Measurements from ENCODE around the gene KLHDC4. TPM values are rescaled to one million over a fixed set of nuclear protein-coding genes. Genes with fewer than 3 reads are reported as not detected.

The KLHDC4 gene
- total and polyA plus RNA-seq, 9 of the 15 experiments (the other 6 are each of a cell fraction or from before 2014, with no cell fraction given) = 1.3 to 68.1 (median 32.8) TPM

GRCh38 chr16:87736008-87736382, 29.8 kb downstream of the KLHDC4 start:
- no peak overlapping the region for H2AFZ ChIP-seq (ENCODE audit: low read depth, low read length)
- peaks cover 0 to 9% of the 10 kb centered on the region in 2 experiments; a peak in 2 of 5 replicates for H3K4me1 ChIP-seq (replicated peaks in 1 of 2; ENCODE audit: control insufficient read depth in 2 of 2, insufficient read depth in 2 of 2, low read length in 2 of 2)
- H3K4me3 ChIP-seq = no peak overlapping the region
- in situ Hi-C loops (cut with MboI) (no loop called here), intact Hi-C loops (cut with micrococcal nuclease) (no loop called here)
- BruUV-seq (replicated peaks) = no TSS peak
- no peak for DNase-seq (ENCODE audit: extremely low read depth in 1 of 4, low spot score in 3 of 4)
- WGBS (ENCODE audit: insufficient coverage, low coverage, missing lambda C conversion rate) = 90% methylated on average over 12 of the region's 12 CpGs
- FAIRE-seq = no peak
- H3K27ac ChIP-seq (ENCODE audit: extremely low read depth, low read depth, low read length) = no peak overlapping the region
- ATAC-seq = no peak
- no peak for TF ChIP-seq NFXL1 (CRISPR knock-in tag; IDR thresholded peaks at IDR 0.05)
- TF ChIP-seq ETS1 (conservative IDR thresholded peaks at IDR 0.05; ENCODE audit: control insufficient read depth, low read depth, low read length) = no peak
- TF ChIP-seq SIX5 (IDR thresholded peaks at IDR 0.05; ENCODE audit: borderline replicate concordance in 1 of 2, insufficient read depth in 1 of 2, low read depth in 1 of 2, low read length in 2 of 2) = no peak
- TF ChIP-seq ZNF696 (CRISPR knock-in tag; conservative IDR thresholded peaks at IDR 0.05) = no peak
- TF ChIP-seq KAT8 (IDR thresholded peaks at IDR 0.05; ENCODE audit: low read depth) = no peak
- no peaks in the 10 kb centered on the region for H3K9me3 ChIP-seq (replicated peaks; ENCODE audit: control insufficient read depth, insufficient read depth, low read depth, low read length)
- peaks cover 2% of the 10 kb centered on the region for H3K9me1 ChIP-seq (ENCODE audit: control insufficient read depth, insufficient read depth, low read length)
- H3K36me3 ChIP-seq (ENCODE audit: control insufficient read depth, insufficient read depth, low read length) = peaks cover 50% of the 10 kb centered on the region
- H3K27me3 ChIP-seq (ENCODE audit: control insufficient read depth in 2 of 2, insufficient read depth in 2 of 2, low read length in 2 of 2) = no peaks in the 10 kb centered on the region
- ChIA-PET CTCF (ENCODE audit: low intra/inter-chr PET ratio) (no interaction called here), POLR2A (no interaction called here)
- H4K20me1 ChIP-seq (replicated peaks; ENCODE audit: control insufficient read depth, insufficient read depth, low read length) = peaks cover 11% of the 10 kb centered on the region
- no peak overlapping the region; a peak in 1 of 4 replicates for H3K9ac ChIP-seq (ENCODE audit: insufficient read depth in 1 of 2, low read depth in 2 of 2, low read length in 2 of 2)
- no peak overlapping the region for H3K4me2 ChIP-seq (ENCODE audit: insufficient read depth, low read length)
- 0 out of 3 replicates have a peak, but pooled peaks cover 5% of the 10 kb centered on the region for H3K79me2 ChIP-seq (ENCODE audit: control insufficient read depth, insufficient read depth, low read length)
